ENCODE results near the gene ZNF331.

DNA sequence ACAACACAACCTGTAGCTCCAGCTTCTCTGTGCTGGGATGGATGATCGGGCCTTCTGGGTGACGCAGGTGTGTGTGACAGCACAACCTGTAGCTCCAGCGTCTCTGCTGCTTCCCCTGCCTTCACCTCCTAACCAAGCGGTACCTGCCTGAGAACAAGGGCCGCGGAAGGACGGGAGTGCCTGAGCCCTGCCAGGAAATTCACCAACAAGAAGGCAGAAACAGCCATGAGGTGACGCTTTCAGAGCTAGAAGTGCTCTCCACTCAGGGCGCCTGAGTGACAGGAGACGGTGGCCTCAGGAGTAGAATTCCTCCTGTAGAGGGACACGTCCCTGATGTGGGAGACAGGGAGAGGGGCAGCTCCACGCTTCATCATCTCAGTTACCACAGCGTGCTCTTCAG, 17.4 kb downstream of the ZNF331 start:
- TF ChIP-seq CTCF (IDR thresholded peaks at IDR 0.05; ENCODE audit: low read length), result no peak
- TF ChIP-seq EZH2 (IDR thresholded peaks at IDR 0.05; ENCODE audit: borderline replicate concordance, low read length), result no peak
